Chondrocyte (in vitro differentiated cells): ENCODE results near the gene PRKCH. TPM values are rescaled to one million over a fixed set of nuclear protein-coding genes. Genes with fewer than 3 reads are reported as not detected.

Experiments
- DNase-seq: peaks from one replicate; pipeline ENCODE4 v3.0.0; 2021; ENCODE audit warnings: mixed read lengths, low spot score
- H3K27ac Mint-ChIP-seq: one replicate; pipeline ENCODE4 v1.8.0; 2021; ENCODE audit warnings: mild to moderate bottlenecking, moderate library complexity, mixed read lengths; ENCODE audit not compliant: unreplicated experiment
- H3K27me3 Mint-ChIP-seq: 2 replicates; pipeline ENCODE4 v1.8.0; 2021; ENCODE audit warnings: low read depth, mixed read lengths
- H3K36me3 Mint-ChIP-seq: 2 replicates; pipeline ENCODE4 v1.8.0; 2021; ENCODE audit warnings: low read depth, mixed read lengths
- H3K4me1 Mint-ChIP-seq: 2 replicates; pipeline ENCODE4 v1.8.0; 2021; ENCODE audit warnings: low read depth, mild to moderate bottlenecking, mixed read lengths
- H3K4me3 Mint-ChIP-seq: one replicate; pipeline ENCODE4 v1.8.0; 2021; ENCODE audit warnings: mild to moderate bottlenecking, moderate library complexity, mixed read lengths; ENCODE audit not compliant: unreplicated experiment
- H3K9me3 Mint-ChIP-seq: 2 replicates; pipeline ENCODE4 v1.8.0; 2021; ENCODE audit warnings: low read depth, mixed read lengths
- total RNA-seq: library from RNA; stranded (reverse); gene quantifications from 3 replicates; pipeline ENCODE4 v1.2.1, GENCODE V29; 2021
- TF ChIP-seq, protein P1 (sequence below): fragments of 200-600 bp; sonication (generic); IDR thresholded peaks from 2 replicates; pipeline ENCODE4 v1.5.0; 2021; ENCODE audit warnings: antibody characterized with exemption, mild to moderate bottlenecking, moderate library complexity

PRKCH gene
- total RNA-seq, 1 donor from 2014 or later, result 9.7 TPM

- H3K4me3 Mint-ChIP-seq, result no peak overlapping the region
- TF ChIP-seq, protein P1, sequence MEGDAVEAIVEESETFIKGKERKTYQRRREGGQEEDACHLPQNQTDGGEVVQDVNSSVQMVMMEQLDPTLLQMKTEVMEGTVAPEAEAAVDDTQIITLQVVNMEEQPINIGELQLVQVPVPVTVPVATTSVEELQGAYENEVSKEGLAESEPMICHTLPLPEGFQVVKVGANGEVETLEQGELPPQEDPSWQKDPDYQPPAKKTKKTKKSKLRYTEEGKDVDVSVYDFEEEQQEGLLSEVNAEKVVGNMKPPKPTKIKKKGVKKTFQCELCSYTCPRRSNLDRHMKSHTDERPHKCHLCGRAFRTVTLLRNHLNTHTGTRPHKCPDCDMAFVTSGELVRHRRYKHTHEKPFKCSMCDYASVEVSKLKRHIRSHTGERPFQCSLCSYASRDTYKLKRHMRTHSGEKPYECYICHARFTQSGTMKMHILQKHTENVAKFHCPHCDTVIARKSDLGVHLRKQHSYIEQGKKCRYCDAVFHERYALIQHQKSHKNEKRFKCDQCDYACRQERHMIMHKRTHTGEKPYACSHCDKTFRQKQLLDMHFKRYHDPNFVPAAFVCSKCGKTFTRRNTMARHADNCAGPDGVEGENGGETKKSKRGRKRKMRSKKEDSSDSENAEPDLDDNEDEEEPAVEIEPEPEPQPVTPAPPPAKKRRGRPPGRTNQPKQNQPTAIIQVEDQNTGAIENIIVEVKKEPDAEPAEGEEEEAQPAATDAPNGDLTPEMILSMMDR, result no peak
- no peak overlapping the region for H3K27ac Mint-ChIP-seq
- no peaks in the 10 kb centered on the region for H3K36me3 Mint-ChIP-seq
- no peak for DNase-seq
- peaks cover 23% of the 10 kb centered on the region for H3K4me1 Mint-ChIP-seq
- peaks cover 3% of the 10 kb centered on the region for H3K9me3 Mint-ChIP-seq
- no peaks in the 10 kb centered on the region for H3K27me3 Mint-ChIP-seq
These were observed 104.7 kb downstream of the PRKCH start for GRCh38 chr14:61426048-61426447.

- peaks cover 7% of the 10 kb centered on the region for H3K9me3 Mint-ChIP-seq
- H3K27ac Mint-ChIP-seq, result no peak overlapping the region
- H3K27me3 Mint-ChIP-seq, result no peaks in the 10 kb centered on the region
- no peak for DNase-seq
- peaks cover 26% of the 10 kb centered on the region for H3K4me1 Mint-ChIP-seq
- H3K4me3 Mint-ChIP-seq, result no peak overlapping the region
- TF ChIP-seq, protein P1, result no peak
- H3K36me3 Mint-ChIP-seq, result no peaks in the 10 kb centered on the region
These were observed 106.9 kb downstream of the PRKCH start for GRCh38 chr14:61428261-61428660.

DNA sequence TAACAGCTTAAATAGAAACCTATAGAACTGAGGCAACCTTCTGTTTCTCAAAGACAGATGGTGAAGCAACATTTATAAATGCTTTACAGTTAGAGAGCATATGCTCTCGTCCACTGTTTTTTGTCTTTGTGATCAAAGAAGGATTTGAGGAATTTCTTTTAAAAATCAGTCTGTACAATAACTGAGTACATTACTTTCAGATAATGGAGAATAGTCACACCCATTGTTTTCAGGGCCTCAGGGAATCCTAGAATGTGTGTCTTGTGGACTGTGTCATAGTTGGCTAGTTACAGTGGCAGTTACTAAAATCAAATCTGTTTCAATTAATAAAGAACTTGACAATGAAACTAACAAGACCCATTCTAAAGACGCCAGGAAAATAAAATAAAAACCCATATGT, 107.9 kb downstream of the PRKCH start:
- TF ChIP-seq, protein P1, result no peak
- H3K27me3 Mint-ChIP-seq, result no peaks in the 10 kb centered on the region

DNA sequence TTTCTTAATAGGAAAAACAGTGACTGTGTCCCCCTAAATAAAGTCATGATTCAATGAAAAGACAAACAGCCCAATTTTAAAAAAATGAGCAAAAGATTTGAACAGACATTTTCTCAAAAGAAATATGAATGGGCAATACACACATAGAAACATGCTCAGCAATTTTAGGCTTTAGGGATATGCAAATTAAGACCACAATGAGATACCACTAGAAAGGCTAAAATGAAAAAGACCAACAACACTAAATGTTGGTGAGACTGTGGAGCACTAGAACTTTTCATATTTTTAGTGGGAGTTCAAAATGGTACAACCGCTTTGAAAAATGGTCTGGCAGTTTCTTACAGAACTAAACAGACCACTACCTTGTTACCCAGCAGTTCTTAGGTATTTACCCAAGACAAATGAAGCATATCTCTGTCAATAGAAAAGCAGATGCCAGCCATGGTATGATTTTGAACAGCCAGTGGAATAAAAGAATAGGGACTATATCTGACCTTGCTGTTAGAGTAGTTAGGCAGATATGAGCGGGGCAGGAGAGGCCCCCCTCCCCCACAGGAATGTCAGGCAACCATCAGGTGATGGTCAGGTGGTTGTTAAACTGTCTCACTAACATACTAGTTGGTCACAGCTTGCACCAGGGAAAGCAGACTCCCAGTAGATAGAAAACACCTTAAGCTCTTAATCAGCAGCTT, 108.8 kb downstream of the PRKCH start:
- DNase-seq, result no peak
- Mint-ChIP-seq H3K4me1 (peaks cover 46% of the 10 kb centered on the region), H3K36me3 (no peaks in the 10 kb centered on the region), H3K27me3 (no peaks in the 10 kb centered on the region), H3K9me3 (peaks cover 5% of the 10 kb centered on the region), H3K4me3 (no peak overlapping the region), H3K27ac (no peak overlapping the region)
- TF ChIP-seq, protein P1, result no peak

More for the DNA sequence above, 107.9 kb downstream of the PRKCH start:
- DNase-seq, result no peak
- H3K4me3 Mint-ChIP-seq, result no peak overlapping the region
- H3K36me3 Mint-ChIP-seq, result no peaks in the 10 kb centered on the region
- H3K27ac Mint-ChIP-seq, result no peak overlapping the region
- H3K9me3 Mint-ChIP-seq, result peaks cover 7% of the 10 kb centered on the region
- peaks cover 37% of the 10 kb centered on the region for H3K4me1 Mint-ChIP-seq

GRCh38 chr14:61433169-61433568, 111.8 kb downstream of the PRKCH start:
- Mint-ChIP-seq H3K27me3 (no peaks in the 10 kb centered on the region), H3K27ac (peak overlapping the region; percentile 67), H3K4me3 (no peak overlapping the region), H3K4me1 (peaks cover 43% of the 10 kb centered on the region), H3K9me3 (peaks cover 5% of the 10 kb centered on the region), H3K36me3 (no peaks in the 10 kb centered on the region)
- TF ChIP-seq, protein P1, result no peak
- DNase-seq, result no peak
